Right ventricle myocardium superior (tissue), 1 donor: ENCODE data around the gene ELP4. TPM values are rescaled to one million over a fixed set of nuclear protein-coding genes. Genes with fewer than 3 reads are reported as not detected.
"Not testable (repeated sequence)": the region's sequence is repeated elsewhere in the genome, so short reads cannot be mapped to it uniquely, and the experiment has no call there.

Source experiments
- ATAC-seq: fragments of 200-7000 bp; cut with Tn5 transposase; one replicate; pipeline ENCODE4 v1.9.1; 2020; ENCODE audit warnings: mild to moderate bottlenecking; ENCODE audit not compliant: poor library complexity
- DNase-seq: peaks from one replicate; pipeline ENCODE4 v3.0.0-alpha.2; 2020
- intact Hi-C: fragments of 100-400 bp; cut with DNase I; formaldehyde crosslinking; loops from one replicate; pipeline ENCODE4 v1.11.2; 2022
- total RNA-seq: library from RNA; stranded (reverse); fragmentation: NEBNext Ultra II Directional; extraction: Animal tissue kit (Norgen Biotek cat#: 25700); gene quantifications from one replicate; pipeline ENCODE4 v1.2.1, GENCODE V29; 2021
- donor health status: DM: no; HTN: yes; CAD: no; lungs with severe emphysema.

Gene ELP4
- total RNA-seq, 1 donor from 2014 or later: 14.7 TPM

GRCh38 chr11:31620434-31620833 is 110.9 kb downstream of the ELP4 start:
- DNase-seq (no peak), ATAC-seq (no peak)
- intact Hi-C loops: no loop called here

GRCh38 chr11:31625868-31626267 is 116.3 kb downstream of the ELP4 start:
- intact Hi-C loops: no loop called here

GRCh38 chr11:31628111-31628510 is 118.5 kb downstream of the ELP4 start:
- ATAC-seq: no peak
- intact Hi-C loops: no loop called here
- no peak for DNase-seq

More at GRCh38 chr11:31625868-31626267, 116.3 kb downstream of the ELP4 start:
- DNase-seq (no peak), ATAC-seq (no peak)

GRCh38 chr11:31636983-31637382 is 127.4 kb downstream of the ELP4 start:
- ATAC-seq: no peak
- intact Hi-C loops: no loop called here
- no peak for DNase-seq

GRCh38 chr11:31640611-31641010 is 131.0 kb downstream of the ELP4 start:
- intact Hi-C loops: no loop called here
- no peak for DNase-seq
- no peak for ATAC-seq

- DNase-seq: no peak
- intact Hi-C loops: no loop called here
- no peak for ATAC-seq
Measured at GRCh38 chr11:31641477-31642062, 132.0 kb downstream of the ELP4 start.

GRCh38 chr11:31643857-31644256 is 134.3 kb downstream of the ELP4 start:
- no peak for ATAC-seq
- intact Hi-C loops: no loop called here

GRCh38 chr11:31645747-31646146 is 136.2 kb downstream of the ELP4 start:
- no peak for ATAC-seq
- no peak for DNase-seq
- intact Hi-C loops: no loop called here

More at GRCh38 chr11:31643857-31644256, 134.3 kb downstream of the ELP4 start:
- DNase-seq: no peak

GRCh38 chr11:31646216-31646615 is 136.6 kb downstream of the ELP4 start:
- DNase-seq: no peak
- intact Hi-C loops: no loop called here

GRCh38 chr11:31649129-31649966 is 139.8 kb downstream of the ELP4 start:
- no peak for ATAC-seq
- intact Hi-C loops: no loop called here
- no peak for DNase-seq

More at GRCh38 chr11:31646216-31646615, 136.6 kb downstream of the ELP4 start:
- ATAC-seq: no peak

GRCh38 chr11:31651208-31651607 is 141.6 kb downstream of the ELP4 start:
- DNase-seq (no peak), ATAC-seq (no peak)
- intact Hi-C loops: no loop called here

- ATAC-seq (no peak), DNase-seq (no peak)
- intact Hi-C loops: no loop called here
Measured at GRCh38 chr11:31651822-31652221, 142.3 kb downstream of the ELP4 start.

GRCh38 chr11:31652528-31652927 is 143.0 kb downstream of the ELP4 start:
- intact Hi-C loops: no loop called here
- ATAC-seq (no peak), DNase-seq (no peak)

GRCh38 chr11:31655483-31655882 is 145.9 kb downstream of the ELP4 start:
- no peak for ATAC-seq

GRCh38 chr11:31656051-31656450 is 146.5 kb downstream of the ELP4 start:
- intact Hi-C loops: no loop called here
- DNase-seq (no peak), ATAC-seq (no peak)

More at GRCh38 chr11:31655483-31655882, 145.9 kb downstream of the ELP4 start:
- no peak for DNase-seq
- intact Hi-C loops: no loop called here

GRCh38 chr11:31657091-31657490 is 147.5 kb downstream of the ELP4 start:
- DNase-seq: no peak
- ATAC-seq: no peak
- intact Hi-C loops: no loop called here

GRCh38 chr11:31664129-31664528 is 154.6 kb downstream of the ELP4 start:
- DNase-seq (no peak), ATAC-seq (no peak)
- intact Hi-C loops: no loop called here

GRCh38 chr11:31664954-31665353 is 155.4 kb downstream of the ELP4 start:
- ATAC-seq (no peak), DNase-seq (no peak)
- intact Hi-C loops: no loop called here

GRCh38 chr11:31671681-31672080 is 162.1 kb downstream of the ELP4 start:
- ATAC-seq (no peak), DNase-seq (no peak)
- intact Hi-C loops: no loop called here

- ATAC-seq, DNase-seq, intact Hi-C loops: not testable (repeated sequence)
Measured at GRCh38 chr11:31673108-31673507, 163.5 kb downstream of the ELP4 start.
